ENCODE results near the gene TFDP2.

The TFDP2 gene

GRCh38 chr3:142127941-142128658, 21.2 kb downstream of the TFDP2 start:
- DNase-seq (ENCODE audit: low read depth): no peak

GRCh38 chr3:142124243-142124642, 25.1 kb downstream of the TFDP2 start:
- DNase-seq (ENCODE audit: low read depth): no peak

- DNase-seq (ENCODE audit: low read depth): no peak
Measured at GRCh38 chr3:142120707-142121106, 28.6 kb downstream of the TFDP2 start.

GRCh38 chr3:142118911-142119310, 30.4 kb downstream of the TFDP2 start:
- no peak for DNase-seq (ENCODE audit: low read depth)

- no peak for DNase-seq (ENCODE audit: low read depth)
Measured at GRCh38 chr3:142117056-142117851, 32.1 kb downstream of the TFDP2 start.

GRCh38 chr3:142115867-142116668, 33.3 kb downstream of the TFDP2 start:
- DNase-seq (ENCODE audit: low read depth): no peak

- no peak for DNase-seq (ENCODE audit: low read depth)
Measured at GRCh38 chr3:142112601-142113000, 36.7 kb downstream of the TFDP2 start.

- no peak for DNase-seq (ENCODE audit: low read depth)
Measured at GRCh38 chr3:142106548-142106947, 42.8 kb downstream of the TFDP2 start.

- no peak for DNase-seq (ENCODE audit: low read depth)
Measured at GRCh38 chr3:142105991-142106390, 43.4 kb downstream of the TFDP2 start.

- no peak for DNase-seq (ENCODE audit: low read depth)
Measured at GRCh38 chr3:142104763-142105162, 44.6 kb downstream of the TFDP2 start.

- DNase-seq (ENCODE audit: low read depth): peak; percentile 72
Measured at GRCh38 chr3:142098964-142099363, 50.4 kb downstream of the TFDP2 start.

- DNase-seq (ENCODE audit: low read depth): no peak
Measured at GRCh38 chr3:142097099-142097843, 52.1 kb downstream of the TFDP2 start.

- no peak for DNase-seq (ENCODE audit: low read depth)
Measured at GRCh38 chr3:142095841-142096240, 53.5 kb downstream of the TFDP2 start.

GRCh38 chr3:142088925-142089324, 60.4 kb downstream of the TFDP2 start:
- DNase-seq (ENCODE audit: low read depth): peak; percentile 30

GRCh38 chr3:142088522-142088921, 60.8 kb downstream of the TFDP2 start:
- peak; percentile 74 for DNase-seq (ENCODE audit: low read depth)

GRCh38 chr3:142087676-142088075, 61.7 kb downstream of the TFDP2 start:
- peak; percentile 89 for DNase-seq (ENCODE audit: low read depth)

GRCh38 chr3:142086581-142087090, 62.7 kb downstream of the TFDP2 start:
- no peak for DNase-seq (ENCODE audit: low read depth)

- no peak for DNase-seq (ENCODE audit: low read depth)
Measured at GRCh38 chr3:142081178-142081577, 68.2 kb downstream of the TFDP2 start.

GRCh38 chr3:142077859-142078500, 71.4 kb downstream of the TFDP2 start:
- DNase-seq (ENCODE audit: low read depth): no peak

- no peak for DNase-seq (ENCODE audit: low read depth)
Measured at GRCh38 chr3:142077155-142077858, 72.0 kb downstream of the TFDP2 start.
